Cardiac fibroblast (primary cell): ENCODE results near the gene APOO.
A peak's percentile ranks its signal among the peaks of the same experiment; 100 is the strongest.

ENCODE experiments used
- DNase-seq, 2 donors: peaks; one replicate each; pipeline versions ENCODE4 v3.0.0 to v3.0.0-alpha.2; 2010; ENCODE audit warnings: low read depth in 2 of 2
- H3K4me3 ChIP-seq, 2 donors: replicated peaks in 1 of 2; 1 replicate in 1 of 2; 2 replicates in 1 of 2; pipeline ENCODE4 v1.5.1; 2011; ENCODE audit warnings: low read depth in 2 of 2, low read length in 2 of 2, mild to moderate bottlenecking in 2 of 2, moderate library complexity in 1 of 2
- TF ChIP-seq, protein P1 (sequence below): IDR thresholded peaks from one replicate; pipeline ENCODE4 v1.5.1; 2011; ENCODE audit warnings: low read depth, mild to moderate bottlenecking, low read length, inconsistent platforms

Gene APOO

GRCh38 chrX:23813808-23814207 is 93.9 kb downstream of the APOO start:
- TF ChIP-seq, protein P1, sequence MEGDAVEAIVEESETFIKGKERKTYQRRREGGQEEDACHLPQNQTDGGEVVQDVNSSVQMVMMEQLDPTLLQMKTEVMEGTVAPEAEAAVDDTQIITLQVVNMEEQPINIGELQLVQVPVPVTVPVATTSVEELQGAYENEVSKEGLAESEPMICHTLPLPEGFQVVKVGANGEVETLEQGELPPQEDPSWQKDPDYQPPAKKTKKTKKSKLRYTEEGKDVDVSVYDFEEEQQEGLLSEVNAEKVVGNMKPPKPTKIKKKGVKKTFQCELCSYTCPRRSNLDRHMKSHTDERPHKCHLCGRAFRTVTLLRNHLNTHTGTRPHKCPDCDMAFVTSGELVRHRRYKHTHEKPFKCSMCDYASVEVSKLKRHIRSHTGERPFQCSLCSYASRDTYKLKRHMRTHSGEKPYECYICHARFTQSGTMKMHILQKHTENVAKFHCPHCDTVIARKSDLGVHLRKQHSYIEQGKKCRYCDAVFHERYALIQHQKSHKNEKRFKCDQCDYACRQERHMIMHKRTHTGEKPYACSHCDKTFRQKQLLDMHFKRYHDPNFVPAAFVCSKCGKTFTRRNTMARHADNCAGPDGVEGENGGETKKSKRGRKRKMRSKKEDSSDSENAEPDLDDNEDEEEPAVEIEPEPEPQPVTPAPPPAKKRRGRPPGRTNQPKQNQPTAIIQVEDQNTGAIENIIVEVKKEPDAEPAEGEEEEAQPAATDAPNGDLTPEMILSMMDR = no peak
- H3K4me3 ChIP-seq = no peak overlapping the region
- no peak for DNase-seq

DNA sequence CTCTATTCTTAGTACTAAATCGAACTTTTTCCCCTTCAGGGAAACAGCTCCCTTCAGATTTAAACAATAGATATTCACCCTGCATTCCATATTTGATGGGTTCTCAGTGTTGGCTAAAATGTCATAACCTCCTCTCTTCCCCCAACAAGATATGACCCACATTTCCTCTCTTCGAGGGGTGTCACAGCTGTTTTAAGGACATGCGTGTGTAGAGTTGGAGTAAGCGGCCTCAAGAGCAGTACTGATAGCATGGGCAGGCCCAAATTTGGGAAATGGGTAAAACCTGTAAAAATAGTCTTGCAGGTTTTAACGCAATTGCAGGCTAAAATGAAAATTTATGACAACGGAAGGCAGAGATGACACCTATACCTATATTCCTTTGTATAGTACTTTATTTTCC is 96.1 kb downstream of the APOO start:
- H3K4me3 ChIP-seq = no peak overlapping the region
- TF ChIP-seq, protein P1 = no peak
- no peak for DNase-seq

GRCh38 chrX:23811108-23811651 is 96.6 kb downstream of the APOO start:
- peak; percentile 19 to 53 for DNase-seq
- TF ChIP-seq, protein P1 = no peak
- H3K4me3 ChIP-seq = no peak overlapping the region

GRCh38 chrX:23810279-23810678 is 97.5 kb downstream of the APOO start:
- TF ChIP-seq, protein P1 = no peak
- H3K4me3 ChIP-seq = no peak overlapping the region
- DNase-seq = no peak

GRCh38 chrX:23805389-23805788 is 102.3 kb downstream of the APOO start:
- H3K4me3 ChIP-seq = no peak overlapping the region
- TF ChIP-seq, protein P1 = no peak
- no peak for DNase-seq

- H3K4me3 ChIP-seq = no peak overlapping the region
- TF ChIP-seq, protein P1 = no peak
- no peak for DNase-seq
These were observed 103.2 kb downstream of the APOO start for GRCh38 chrX:23804578-23804977.

DNA sequence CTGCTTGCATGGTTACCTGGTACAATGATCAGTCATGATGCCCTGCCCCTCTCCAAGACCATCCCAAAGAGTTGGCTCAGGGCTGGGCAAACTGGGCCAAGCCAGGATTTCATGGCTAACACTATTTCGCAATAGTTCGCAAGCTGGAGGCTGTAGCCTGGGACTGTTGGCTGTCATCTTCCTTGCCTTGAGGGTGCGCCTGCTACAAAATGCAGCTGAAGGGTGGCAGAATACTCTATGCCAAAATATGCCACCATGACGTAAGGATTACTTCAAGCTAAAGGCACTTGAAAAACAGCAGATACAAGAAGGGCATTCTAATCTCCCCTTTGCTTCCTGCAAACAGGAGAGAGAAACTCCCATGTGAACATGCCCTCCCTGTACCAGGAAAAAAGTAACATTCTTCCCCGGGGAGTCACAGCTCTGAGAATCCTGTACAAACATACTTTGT is 103.8 kb downstream of the APOO start:
- TF ChIP-seq, protein P1 = no peak
- no peak overlapping the region for H3K4me3 ChIP-seq
- peak; percentile 82 to 94 for DNase-seq
